Duodenal mucosa (tissue), 2 donors: ENCODE results near the gene ANO2.

Experiments used
- H3K27ac ChIP-seq: one replicate; pipeline ENCODE4 v1.7.0; 2013; ENCODE audit warnings: low read depth, low read length
- H3K27me3 ChIP-seq, 2 donors: one replicate each; pipeline ENCODE4 v1.7.0; 2013; ENCODE audit warnings: low read length in 2 of 2, control low read depth in 1 of 2; ENCODE audit not compliant: insufficient read depth in 2 of 2, control insufficient read depth in 1 of 2
- H3K36me3 ChIP-seq, 2 donors: one replicate each; pipeline ENCODE4 v1.7.0; 2013; ENCODE audit warnings: low read length in 2 of 2, control low read depth in 1 of 2; ENCODE audit not compliant: insufficient read depth in 2 of 2, control insufficient read depth in 1 of 2
- H3K4me1 ChIP-seq, 2 donors: one replicate each; pipeline ENCODE4 v1.7.0; 2013; ENCODE audit warnings: low read length in 2 of 2, control low read depth in 1 of 2; ENCODE audit not compliant: insufficient read depth in 2 of 2, control insufficient read depth in 1 of 2
- H3K4me3 ChIP-seq, 2 donors: one replicate each; pipeline ENCODE4 v1.7.0; 2013; ENCODE audit warnings: low read length in 2 of 2, low read depth in 1 of 2
- H3K9ac ChIP-seq, 2 donors: one replicate each; pipeline ENCODE4 v1.7.0; 2013; ENCODE audit warnings: low read length in 2 of 2, low read depth in 1 of 2
- H3K9me3 ChIP-seq, 2 donors: one replicate each; pipeline ENCODE4 v1.7.0; 2013; ENCODE audit warnings: low read length in 2 of 2, control low read depth in 1 of 2; ENCODE audit not compliant: control insufficient read depth in 1 of 2

The ANO2 gene

GRCh38 chr12:5577741-5578140, 367.3 kb downstream of the ANO2 start:
- H3K36me3 ChIP-seq = no peaks in the 10 kb centered on the region
- no peaks in the 10 kb centered on the region for H3K9me3 ChIP-seq
- peaks cover 21 to 27% of the 10 kb centered on the region in 2 donors for H3K4me1 ChIP-seq
- H3K4me3 ChIP-seq = peak overlapping the region in 1 of 2 donors; percentile 2
- no peak overlapping the region for H3K27ac ChIP-seq
- no peaks in the 10 kb centered on the region for H3K27me3 ChIP-seq
- no peak overlapping the region for H3K9ac ChIP-seq

- no peak overlapping the region for H3K27ac ChIP-seq
- H3K9ac ChIP-seq = no peak overlapping the region
- H3K27me3 ChIP-seq = no peaks in the 10 kb centered on the region
- H3K36me3 ChIP-seq = no peaks in the 10 kb centered on the region
- peaks cover 21 to 27% of the 10 kb centered on the region in 2 donors for H3K4me1 ChIP-seq
- H3K9me3 ChIP-seq = no peaks in the 10 kb centered on the region
- H3K4me3 ChIP-seq = no peak overlapping the region
Measured at GRCh38 chr12:5577211-5577612, 367.8 kb downstream of the ANO2 start.

GRCh38 chr12:5575987-5576386, 369.1 kb downstream of the ANO2 start:
- Histone ChIP-seq H3K4me3 (no peak overlapping the region), H3K4me1 (peaks cover 21 to 27% of the 10 kb centered on the region in 2 donors), H3K27me3 (no peaks in the 10 kb centered on the region), H3K9me3 (no peaks in the 10 kb centered on the region), H3K36me3 (no peaks in the 10 kb centered on the region), H3K9ac (no peak overlapping the region), H3K27ac (no peak overlapping the region)

GRCh38 chr12:5575232-5575631, 369.8 kb downstream of the ANO2 start:
- H3K4me1 ChIP-seq = peaks cover 24 to 27% of the 10 kb centered on the region in 2 donors
- no peaks in the 10 kb centered on the region for H3K27me3 ChIP-seq
- no peaks in the 10 kb centered on the region for H3K9me3 ChIP-seq
- H3K4me3 ChIP-seq = no peak overlapping the region
- H3K36me3 ChIP-seq = no peaks in the 10 kb centered on the region
- no peak overlapping the region for H3K27ac ChIP-seq
- no peak overlapping the region for H3K9ac ChIP-seq

- H3K9ac ChIP-seq = no peak overlapping the region
- H3K9me3 ChIP-seq = no peaks in the 10 kb centered on the region
- H3K4me3 ChIP-seq = no peak overlapping the region
- peaks cover 19 to 22% of the 10 kb centered on the region in 2 donors for H3K4me1 ChIP-seq
- H3K36me3 ChIP-seq = no peaks in the 10 kb centered on the region
- H3K27ac ChIP-seq = no peak overlapping the region
- no peaks in the 10 kb centered on the region for H3K27me3 ChIP-seq
Measured at GRCh38 chr12:5573390-5573789, 371.7 kb downstream of the ANO2 start.

- no peak overlapping the region for H3K27ac ChIP-seq
Measured at GRCh38 chr12:5571115-5571514, 373.9 kb downstream of the ANO2 start.

GRCh38 chr12:5570416-5570815, 374.6 kb downstream of the ANO2 start:
- H3K4me1 ChIP-seq = peaks cover 4 to 14% of the 10 kb centered on the region in 2 donors

More at GRCh38 chr12:5571115-5571514, 373.9 kb downstream of the ANO2 start:
- H3K27me3 ChIP-seq = no peaks in the 10 kb centered on the region
- peaks cover 4 to 14% of the 10 kb centered on the region in 2 donors for H3K4me1 ChIP-seq
- H3K9me3 ChIP-seq = no peaks in the 10 kb centered on the region
- no peak overlapping the region for H3K4me3 ChIP-seq
- no peak overlapping the region for H3K9ac ChIP-seq
- no peaks in the 10 kb centered on the region for H3K36me3 ChIP-seq

GRCh38 chr12:5568325-5568981, 376.6 kb downstream of the ANO2 start:
- H3K9me3 ChIP-seq = no peaks in the 10 kb centered on the region
- H3K27me3 ChIP-seq = no peaks in the 10 kb centered on the region
- no peak overlapping the region for H3K9ac ChIP-seq
- H3K36me3 ChIP-seq = no peaks in the 10 kb centered on the region
- no peak overlapping the region for H3K27ac ChIP-seq
- H3K4me3 ChIP-seq = no peak overlapping the region
- H3K4me1 ChIP-seq = peaks cover 4 to 14% of the 10 kb centered on the region in 2 donors

More at GRCh38 chr12:5570416-5570815, 374.6 kb downstream of the ANO2 start:
- Histone ChIP-seq H3K36me3 (no peaks in the 10 kb centered on the region), H3K27me3 (no peaks in the 10 kb centered on the region), H3K9me3 (no peaks in the 10 kb centered on the region), H3K27ac (no peak overlapping the region), H3K9ac (no peak overlapping the region), H3K4me3 (no peak overlapping the region)

GRCh38 chr12:5567016-5567725, 377.9 kb downstream of the ANO2 start:
- H3K4me3 ChIP-seq = no peak overlapping the region

GRCh38 chr12:5565933-5566599, 379.0 kb downstream of the ANO2 start:
- Histone ChIP-seq H3K9me3 (no peaks in the 10 kb centered on the region), H3K27ac (no peak overlapping the region), H3K27me3 (no peaks in the 10 kb centered on the region), H3K9ac (no peak overlapping the region), H3K36me3 (no peaks in the 10 kb centered on the region), H3K4me3 (no peak overlapping the region), H3K4me1 (peaks cover 21 to 31% of the 10 kb centered on the region in 2 donors)

More at GRCh38 chr12:5567016-5567725, 377.9 kb downstream of the ANO2 start:
- Histone ChIP-seq H3K9me3 (no peaks in the 10 kb centered on the region), H3K36me3 (no peaks in the 10 kb centered on the region), H3K4me1 (peaks cover 14 to 25% of the 10 kb centered on the region in 2 donors), H3K9ac (no peak overlapping the region), H3K27ac (no peak overlapping the region), H3K27me3 (no peaks in the 10 kb centered on the region)
